ENCODE results near the gene REG4.

Gene REG4

GRCh38 chr1:119771770-119772169 lies 39.5 kb downstream of the REG4 start:
- no peak for DNase-seq
- no peaks in the 10 kb centered on the region for H3K9me3 ChIP-seq (ENCODE audit: insufficient read depth, low read length, severe bottlenecking)
- no peaks in the 10 kb centered on the region for H3K36me3 ChIP-seq (ENCODE audit: insufficient read depth, low read length)
- H4K20me1 ChIP-seq (ENCODE audit: insufficient read depth, low read length), result no peaks in the 10 kb centered on the region
- ATAC-seq (ENCODE audit: insufficient read depth, low read depth), result no peak
- no peak overlapping the region for H3K4me2 ChIP-seq (ENCODE audit: insufficient read depth, low read length)
- TF ChIP-seq EZH2 (IDR thresholded peaks at IDR 0.05; ENCODE audit: borderline replicate concordance, low read depth, low read length, severe bottlenecking), result no peak
- TF ChIP-seq, protein P1, sequence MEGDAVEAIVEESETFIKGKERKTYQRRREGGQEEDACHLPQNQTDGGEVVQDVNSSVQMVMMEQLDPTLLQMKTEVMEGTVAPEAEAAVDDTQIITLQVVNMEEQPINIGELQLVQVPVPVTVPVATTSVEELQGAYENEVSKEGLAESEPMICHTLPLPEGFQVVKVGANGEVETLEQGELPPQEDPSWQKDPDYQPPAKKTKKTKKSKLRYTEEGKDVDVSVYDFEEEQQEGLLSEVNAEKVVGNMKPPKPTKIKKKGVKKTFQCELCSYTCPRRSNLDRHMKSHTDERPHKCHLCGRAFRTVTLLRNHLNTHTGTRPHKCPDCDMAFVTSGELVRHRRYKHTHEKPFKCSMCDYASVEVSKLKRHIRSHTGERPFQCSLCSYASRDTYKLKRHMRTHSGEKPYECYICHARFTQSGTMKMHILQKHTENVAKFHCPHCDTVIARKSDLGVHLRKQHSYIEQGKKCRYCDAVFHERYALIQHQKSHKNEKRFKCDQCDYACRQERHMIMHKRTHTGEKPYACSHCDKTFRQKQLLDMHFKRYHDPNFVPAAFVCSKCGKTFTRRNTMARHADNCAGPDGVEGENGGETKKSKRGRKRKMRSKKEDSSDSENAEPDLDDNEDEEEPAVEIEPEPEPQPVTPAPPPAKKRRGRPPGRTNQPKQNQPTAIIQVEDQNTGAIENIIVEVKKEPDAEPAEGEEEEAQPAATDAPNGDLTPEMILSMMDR (IDR thresholded peaks at IDR 0.05; ENCODE audit: borderline replicate concordance, extremely low read depth, low read length, poor library complexity, severe bottlenecking), result no peak
- no peak overlapping the region for H3K9ac ChIP-seq (ENCODE audit: low read depth, low read length)
- H2AFZ ChIP-seq (ENCODE audit: low read depth, low read length), result no peak overlapping the region
- no peaks in the 10 kb centered on the region for H3K79me2 ChIP-seq (ENCODE audit: insufficient read depth, low read length)
- H3K4me3 ChIP-seq (ENCODE audit: low read depth in 1 of 2, low read length in 2 of 2), result no peak overlapping the region
- peaks cover 26% of the 10 kb centered on the region for H3K27me3 ChIP-seq (ENCODE audit: insufficient read depth, low read length, poor library complexity)
- H3K27ac ChIP-seq (ENCODE audit: low read length), result no peak overlapping the region
- H3K4me1 ChIP-seq (ENCODE audit: insufficient read depth, low read length), result no peaks in the 10 kb centered on the region

- no peak overlapping the region for H2AFZ ChIP-seq (ENCODE audit: low read depth, low read length)
- no peak overlapping the region for H3K4me3 ChIP-seq (ENCODE audit: low read depth in 1 of 2, low read length in 2 of 2)
- TF ChIP-seq, protein P1 (IDR thresholded peaks at IDR 0.05; ENCODE audit: borderline replicate concordance, extremely low read depth, low read length, poor library complexity, severe bottlenecking), result no peak
- TF ChIP-seq EZH2 (IDR thresholded peaks at IDR 0.05; ENCODE audit: borderline replicate concordance, low read depth, low read length, severe bottlenecking), result no peak
- H3K36me3 ChIP-seq (ENCODE audit: insufficient read depth, low read length), result no peaks in the 10 kb centered on the region
- H3K9me3 ChIP-seq (ENCODE audit: insufficient read depth, low read length, severe bottlenecking), result no peaks in the 10 kb centered on the region
- no peaks in the 10 kb centered on the region for H3K79me2 ChIP-seq (ENCODE audit: insufficient read depth, low read length)
- DNase-seq (no peak), ATAC-seq (ENCODE audit: insufficient read depth, low read depth) (no peak)
- peaks cover 29% of the 10 kb centered on the region for H3K27me3 ChIP-seq (ENCODE audit: insufficient read depth, low read length, poor library complexity)
- no peaks in the 10 kb centered on the region for H3K4me1 ChIP-seq (ENCODE audit: insufficient read depth, low read length)
- no peaks in the 10 kb centered on the region for H4K20me1 ChIP-seq (ENCODE audit: insufficient read depth, low read length)
- H3K9ac ChIP-seq (ENCODE audit: low read depth, low read length), result no peak overlapping the region
- no peak overlapping the region for H3K4me2 ChIP-seq (ENCODE audit: insufficient read depth, low read length)
- no peak overlapping the region for H3K27ac ChIP-seq (ENCODE audit: low read length)
Observed at GRCh38 chr1:119771016-119771415, 40.2 kb downstream of the REG4 start.

DNA sequence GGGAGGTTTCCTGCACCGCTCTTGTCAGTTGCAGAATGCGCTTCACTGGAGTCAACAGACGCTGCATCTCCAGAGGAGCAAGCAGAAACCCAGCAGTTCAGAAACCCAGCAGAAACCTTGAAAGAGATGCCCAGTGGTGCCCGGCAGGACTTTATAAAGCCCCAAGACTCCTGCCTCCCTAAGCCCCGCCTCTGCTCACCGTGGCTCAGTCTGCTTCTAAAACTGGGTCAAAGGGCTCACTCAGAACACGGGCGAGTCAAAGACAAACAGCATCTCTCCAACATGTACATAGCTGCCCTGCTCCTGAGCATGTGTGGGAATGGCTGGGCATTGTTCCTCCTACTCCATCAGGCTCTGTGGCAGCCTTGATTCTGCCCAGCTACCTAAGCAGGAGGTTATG lies 42.5 kb downstream of the REG4 start, which contains the start of gene HMGCS2:
TSS of gene HMGCS2 (minus strand) at position 128 of the 400 bp plus-strand sequence. CDS start at position 67, 61 bp downstream.
- Histone ChIP-seq H3K36me3 (ENCODE audit: insufficient read depth, low read length) (no peaks in the 10 kb centered on the region), H3K9ac (ENCODE audit: low read depth, low read length) (no peak within 1 kb of the TSS), H3K27me3 (ENCODE audit: insufficient read depth, low read length, poor library complexity) (peaks cover 36% of the 10 kb centered on the region), H2AFZ (ENCODE audit: low read depth, low read length) (no peak within 1 kb of the TSS), H3K4me3 (ENCODE audit: low read depth in 1 of 2, low read length in 2 of 2) (no peak within 1 kb of the TSS), H4K20me1 (ENCODE audit: insufficient read depth, low read length) (no peaks in the 10 kb centered on the region), H3K9me3 (ENCODE audit: insufficient read depth, low read length, severe bottlenecking) (no peaks in the 10 kb centered on the region), H3K4me1 (ENCODE audit: insufficient read depth, low read length) (no peaks in the 10 kb centered on the region), H3K79me2 (ENCODE audit: insufficient read depth, low read length) (no peaks in the 10 kb centered on the region), H3K4me2 (ENCODE audit: insufficient read depth, low read length) (no peak within 1 kb of the TSS), H3K27ac (ENCODE audit: low read length) (no peak within 1 kb of the TSS)
- ATAC-seq (ENCODE audit: insufficient read depth, low read depth) (no peak), DNase-seq (no peak)
- TF ChIP-seq, protein P1 (IDR thresholded peaks at IDR 0.05; ENCODE audit: borderline replicate concordance, extremely low read depth, low read length, poor library complexity, severe bottlenecking), result no peak
- no peak for TF ChIP-seq EZH2 (IDR thresholded peaks at IDR 0.05; ENCODE audit: borderline replicate concordance, low read depth, low read length, severe bottlenecking)

- Histone ChIP-seq H3K27ac (ENCODE audit: low read length) (no peak overlapping the region), H3K36me3 (ENCODE audit: insufficient read depth, low read length) (no peaks in the 10 kb centered on the region), H2AFZ (ENCODE audit: low read depth, low read length) (no peak overlapping the region), H3K79me2 (ENCODE audit: insufficient read depth, low read length) (no peaks in the 10 kb centered on the region), H3K9me3 (ENCODE audit: insufficient read depth, low read length, severe bottlenecking) (no peaks in the 10 kb centered on the region), H3K9ac (ENCODE audit: low read depth, low read length) (no peak overlapping the region), H3K4me3 (ENCODE audit: low read depth in 1 of 2, low read length in 2 of 2) (no peak overlapping the region), H3K4me2 (ENCODE audit: insufficient read depth, low read length) (no peak overlapping the region), H3K27me3 (ENCODE audit: insufficient read depth, low read length, poor library complexity) (peaks cover 36% of the 10 kb centered on the region), H4K20me1 (ENCODE audit: insufficient read depth, low read length) (no peaks in the 10 kb centered on the region), H3K4me1 (ENCODE audit: insufficient read depth, low read length) (no peaks in the 10 kb centered on the region)
- no peak for DNase-seq
- no peak for TF ChIP-seq EZH2 (IDR thresholded peaks at IDR 0.05; ENCODE audit: borderline replicate concordance, low read depth, low read length, severe bottlenecking)
- TF ChIP-seq, protein P1 (IDR thresholded peaks at IDR 0.05; ENCODE audit: borderline replicate concordance, extremely low read depth, low read length, poor library complexity, severe bottlenecking), result no peak
- no peak for ATAC-seq (ENCODE audit: insufficient read depth, low read depth)
Observed at GRCh38 chr1:119767486-119767885, 43.8 kb downstream of the REG4 start.

Measured in DND-41 (cell line).